KMS-11 (cell line): ENCODE measurements around the gene IGFBP6.

Experiments
- H2AFZ ChIP-seq: fragments of 200-600 bp; sonication (generic); 2 replicates; pipeline ENCODE4 v1.6.1; 2016; ENCODE audit warnings: antibody characterized with exemption, mixed run types, low read depth
- H3K27ac ChIP-seq: fragments of 200-600 bp; sonication (generic); 2 replicates; pipeline ENCODE4 v1.6.1; 2016; ENCODE audit warnings: mild to moderate bottlenecking, mixed run types
- H3K27me3 ChIP-seq: fragments of 200-600 bp; sonication (generic); 2 replicates; pipeline ENCODE4 v1.6.1; 2017; ENCODE audit warnings: mild to moderate bottlenecking, low read depth, mixed run types, moderate library complexity; ENCODE audit not compliant: insufficient read depth
- H3K36me3 ChIP-seq: fragments of 200-600 bp; sonication (generic); 2 replicates; pipeline ENCODE4 v1.6.1; 2017; ENCODE audit warnings: mild to moderate bottlenecking, mixed run types; ENCODE audit not compliant: insufficient read depth
- H3K4me1 ChIP-seq: fragments of 200-600 bp; sonication (generic); 2 replicates; pipeline ENCODE4 v1.6.1; 2016; ENCODE audit warnings: mild to moderate bottlenecking, low read depth, mixed run types; ENCODE audit not compliant: poor library complexity, severe bottlenecking
- H3K4me2 ChIP-seq: fragments of 200-600 bp; sonication (generic); 2 replicates; pipeline ENCODE4 v1.7.0; 2016; ENCODE audit warnings: mild to moderate bottlenecking, mixed run types
- H3K4me3 ChIP-seq: fragments of 200-600 bp; sonication (generic); IDR thresholded peaks from 2 replicates; pipeline ENCODE4 v1.6.1; 2017; ENCODE audit warnings: low read depth, low read length, mixed read lengths; ENCODE audit not compliant: insufficient read depth
- H3K79me2 ChIP-seq: fragments of 200-600 bp; sonication (generic); 2 replicates; pipeline ENCODE4 v1.6.1; 2016; ENCODE audit warnings: low read depth, mixed run types; ENCODE audit not compliant: insufficient read depth
- H3K9ac ChIP-seq: fragments of 200-600 bp; sonication (generic); 2 replicates; pipeline ENCODE4 v1.6.1; 2016; ENCODE audit warnings: mild to moderate bottlenecking, mixed run types
- H4K20me1 ChIP-seq: fragments of 200-600 bp; sonication (generic); 2 replicates; pipeline ENCODE4 v1.6.1; 2016; ENCODE audit warnings: mild to moderate bottlenecking, mixed run types; ENCODE audit not compliant: insufficient read depth
- TF ChIP-seq, protein P1 (sequence below): fragments of 200-600 bp; sonication (generic); conservative IDR thresholded peaks from 2 replicates; pipeline ENCODE4 v1.6.1; 2017; ENCODE audit warnings: low read depth, mild to moderate bottlenecking, antibody characterized with exemption, low read length, moderate library complexity, mixed read lengths

Gene IGFBP6

DNA sequence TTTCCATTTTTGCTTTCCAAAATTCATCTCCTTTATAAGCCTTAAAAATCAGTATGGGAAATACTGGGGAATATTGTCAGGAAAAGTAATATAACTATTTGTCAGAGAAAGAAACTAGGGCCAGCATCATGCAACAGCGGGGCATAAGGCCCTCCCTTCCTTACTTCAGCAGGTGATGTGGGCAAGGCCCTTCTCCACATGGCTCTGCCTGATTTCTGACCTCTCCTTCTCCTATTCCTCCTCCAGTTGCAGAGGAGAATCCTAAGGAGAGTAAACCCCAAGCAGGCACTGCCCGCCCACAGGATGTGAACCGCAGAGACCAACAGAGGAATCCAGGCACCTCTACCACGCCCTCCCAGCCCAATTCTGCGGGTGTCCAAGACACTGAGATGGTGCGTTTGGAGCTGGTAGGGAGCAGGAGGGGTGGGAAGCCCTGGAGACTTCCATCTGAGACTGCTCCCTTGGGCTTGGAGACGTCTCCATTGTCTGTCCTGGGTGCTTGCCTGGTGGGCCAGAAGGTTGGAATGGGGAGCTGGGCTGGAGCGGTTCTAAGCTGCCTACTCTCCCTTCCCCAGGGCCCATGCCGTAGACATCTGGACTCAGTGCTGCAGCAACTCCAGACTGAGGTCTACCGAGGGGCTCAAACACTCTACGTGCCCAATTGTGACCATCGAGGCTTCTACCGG, 3.1 kb downstream of the IGFBP6 start:
- Histone ChIP-seq H3K27ac (no peak overlapping the region), H3K4me1 (peaks cover 39% of the 10 kb centered on the region)

DNA sequence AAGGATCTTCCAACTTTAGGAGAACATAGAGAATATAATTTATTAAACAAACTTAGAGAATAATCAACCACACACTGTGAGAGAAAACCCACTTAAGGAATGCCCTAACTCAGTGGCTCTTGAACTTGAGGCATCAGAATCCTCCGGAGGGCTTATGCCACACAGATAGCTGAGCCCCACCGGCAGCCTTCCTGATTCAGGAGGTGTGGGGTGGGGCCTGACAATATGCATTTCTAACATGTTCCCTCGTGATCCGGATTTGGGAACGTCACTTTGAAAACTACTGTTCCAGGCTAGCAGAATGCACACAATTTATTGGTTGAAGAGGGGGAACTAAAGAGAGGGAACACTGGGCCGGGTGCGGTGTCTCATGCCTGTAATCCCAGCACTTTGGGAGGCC, 3.8 kb downstream of the IGFBP6 start:
- Histone ChIP-seq H3K9ac (no peak overlapping the region), H3K27me3 (peaks cover 6% of the 10 kb centered on the region), H3K36me3 (no peaks in the 10 kb centered on the region), H2AFZ (no peak overlapping the region), H3K4me1 (peaks cover 39% of the 10 kb centered on the region), H3K4me2 (no peak overlapping the region), H3K4me3 (no peak overlapping the region), H3K27ac (no peak overlapping the region), H4K20me1 (no peaks in the 10 kb centered on the region), H3K79me2 (no peaks in the 10 kb centered on the region)
- TF ChIP-seq, protein P1, sequence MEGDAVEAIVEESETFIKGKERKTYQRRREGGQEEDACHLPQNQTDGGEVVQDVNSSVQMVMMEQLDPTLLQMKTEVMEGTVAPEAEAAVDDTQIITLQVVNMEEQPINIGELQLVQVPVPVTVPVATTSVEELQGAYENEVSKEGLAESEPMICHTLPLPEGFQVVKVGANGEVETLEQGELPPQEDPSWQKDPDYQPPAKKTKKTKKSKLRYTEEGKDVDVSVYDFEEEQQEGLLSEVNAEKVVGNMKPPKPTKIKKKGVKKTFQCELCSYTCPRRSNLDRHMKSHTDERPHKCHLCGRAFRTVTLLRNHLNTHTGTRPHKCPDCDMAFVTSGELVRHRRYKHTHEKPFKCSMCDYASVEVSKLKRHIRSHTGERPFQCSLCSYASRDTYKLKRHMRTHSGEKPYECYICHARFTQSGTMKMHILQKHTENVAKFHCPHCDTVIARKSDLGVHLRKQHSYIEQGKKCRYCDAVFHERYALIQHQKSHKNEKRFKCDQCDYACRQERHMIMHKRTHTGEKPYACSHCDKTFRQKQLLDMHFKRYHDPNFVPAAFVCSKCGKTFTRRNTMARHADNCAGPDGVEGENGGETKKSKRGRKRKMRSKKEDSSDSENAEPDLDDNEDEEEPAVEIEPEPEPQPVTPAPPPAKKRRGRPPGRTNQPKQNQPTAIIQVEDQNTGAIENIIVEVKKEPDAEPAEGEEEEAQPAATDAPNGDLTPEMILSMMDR, result no peak

More for the DNA sequence above, 3.1 kb downstream of the IGFBP6 start:
- Histone ChIP-seq H3K9ac (no peak overlapping the region), H3K79me2 (no peaks in the 10 kb centered on the region), H4K20me1 (no peaks in the 10 kb centered on the region), H3K27me3 (peaks cover 6% of the 10 kb centered on the region), H3K4me3 (no peak overlapping the region), H3K4me2 (no peak overlapping the region), H2AFZ (no peak overlapping the region), H3K36me3 (no peaks in the 10 kb centered on the region)
- TF ChIP-seq, protein P1, result no peak

DNA sequence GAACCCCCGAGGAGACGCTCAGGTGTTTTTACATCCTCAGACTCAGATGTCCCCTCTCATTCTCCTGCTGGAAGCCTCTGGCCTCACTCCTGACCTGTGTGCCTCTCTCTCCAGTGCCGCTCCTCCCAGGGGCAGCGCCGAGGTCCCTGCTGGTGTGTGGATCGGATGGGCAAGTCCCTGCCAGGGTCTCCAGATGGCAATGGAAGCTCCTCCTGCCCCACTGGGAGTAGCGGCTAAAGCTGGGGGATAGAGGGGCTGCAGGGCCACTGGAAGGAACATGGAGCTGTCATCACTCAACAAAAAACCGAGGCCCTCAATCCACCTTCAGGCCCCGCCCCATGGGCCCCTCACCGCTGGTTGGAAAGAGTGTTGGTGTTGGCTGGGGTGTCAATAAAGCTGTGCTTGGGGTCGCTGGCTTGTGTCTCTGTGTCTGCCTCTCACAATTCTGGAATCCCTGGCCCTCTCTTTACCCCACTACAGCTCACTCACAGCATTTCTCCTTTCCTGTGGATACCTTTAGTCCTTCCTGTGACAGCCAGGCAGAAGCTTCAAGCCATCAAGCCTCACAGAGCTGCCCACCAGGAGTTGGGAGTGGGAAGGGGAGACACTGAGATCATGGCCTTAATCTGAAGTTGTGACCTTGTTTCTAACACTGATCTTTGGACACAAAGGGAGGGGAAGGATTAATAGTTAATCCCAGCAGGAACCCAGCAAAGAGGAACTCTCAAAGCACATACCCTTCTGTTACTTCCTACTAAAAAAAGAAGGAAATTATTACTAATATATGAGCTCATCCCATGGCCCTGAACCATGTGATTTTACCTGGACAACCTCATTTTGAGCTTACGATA, 4.7 kb downstream of the IGFBP6 start:
- Histone ChIP-seq H3K36me3 (no peaks in the 10 kb centered on the region), H3K9ac (no peak overlapping the region), H3K4me1 (peaks cover 46% of the 10 kb centered on the region), H3K27ac (no peak overlapping the region), H4K20me1 (no peaks in the 10 kb centered on the region), H2AFZ (no peak overlapping the region), H3K4me3 (no peak overlapping the region), H3K79me2 (no peaks in the 10 kb centered on the region), H3K4me2 (no peak overlapping the region), H3K27me3 (peaks cover 2% of the 10 kb centered on the region)
- TF ChIP-seq, protein P1, result no peak

DNA sequence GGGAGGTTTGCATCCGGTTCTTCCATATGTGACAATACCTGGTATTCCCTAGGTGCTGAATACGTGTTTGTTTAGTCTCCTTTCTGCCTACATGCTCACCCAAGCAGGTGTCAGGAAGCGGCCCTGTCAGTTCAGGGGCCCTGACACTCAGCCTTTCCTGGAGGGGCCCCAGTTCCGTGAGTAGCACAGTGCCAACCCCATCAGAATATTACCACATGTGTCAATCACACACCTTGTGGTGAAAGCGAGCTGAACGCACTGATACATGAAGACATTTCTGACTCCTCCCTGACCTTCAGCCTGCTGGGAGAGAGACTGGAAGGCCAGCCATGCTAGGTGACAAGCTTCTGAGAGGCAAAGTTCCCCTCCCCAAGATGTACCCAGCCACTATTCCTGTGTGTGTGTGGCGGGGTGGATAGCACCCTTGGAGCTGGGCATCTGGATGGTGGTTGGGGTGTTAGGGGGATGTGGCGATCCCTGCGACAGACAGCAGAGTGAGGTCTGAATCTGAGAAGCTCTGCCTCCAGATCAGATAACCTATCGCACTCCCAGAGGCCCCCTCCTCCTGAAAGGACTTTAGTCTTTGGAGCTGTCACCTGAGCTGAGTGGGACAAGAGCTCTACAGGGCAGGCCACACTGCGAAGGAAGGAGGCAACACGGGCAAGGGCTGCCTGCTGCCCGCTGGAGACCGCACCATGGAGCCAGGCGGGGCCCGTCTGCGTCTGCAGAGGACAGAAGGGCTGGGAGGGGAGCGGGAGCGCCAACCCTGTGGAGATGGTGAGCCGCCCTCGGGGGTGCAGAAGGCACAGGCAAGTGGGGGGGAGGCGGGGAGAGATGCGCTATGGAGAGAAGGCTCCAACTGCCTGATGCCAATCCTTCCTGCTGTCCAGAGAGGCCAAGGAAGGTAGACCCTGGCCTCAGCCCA, 5.7 kb downstream of the IGFBP6 start, which contains the start of gene SOAT2:
Gene SOAT2 (plus strand): TSS at position 604 of the 925 bp plus-strand sequence. CDS start 92 bp downstream, at position 696.
- 0 out of 2 replicates have a peak within 1 kb of the TSS, but pooled peaks have one; percentile 34 for H2AFZ ChIP-seq

More for the DNA sequence above, 5.7 kb downstream of the IGFBP6 start, which contains the start of gene SOAT2:
- no peaks in the 10 kb centered on the region for H3K79me2 ChIP-seq
- H4K20me1 ChIP-seq, result no peaks in the 10 kb centered on the region
- H3K27me3 ChIP-seq, result no peaks in the 10 kb centered on the region
- no peaks in the 10 kb centered on the region for H3K36me3 ChIP-seq
- no peak within 1 kb of the TSS for H3K9ac ChIP-seq
- H3K4me3 ChIP-seq, result no peak within 1 kb of the TSS
- peak within 1 kb of the TSS; percentile 34 for H3K4me2 ChIP-seq
- H3K4me1 ChIP-seq, result peaks cover 47% of the 10 kb centered on the region
- TF ChIP-seq, protein P1, result no peak
- no peak within 1 kb of the TSS for H3K27ac ChIP-seq
